Myocyte (in vitro differentiated cells): Measurements from ENCODE around the gene DRAM2. TPM values are rescaled to one million over a fixed set of nuclear protein-coding genes. Genes with fewer than 3 reads are reported as not detected.
"Not testable (repeated sequence)": the region's sequence is repeated elsewhere in the genome, so short reads cannot be mapped to it uniquely, and the experiment has no call there.

ENCODE experiments used
- DNase-seq: peaks from one replicate; pipeline ENCODE4 v3.0.0-alpha.2; 2012; ENCODE audit warnings: low read depth
- total RNA-seq: library from RNA; depleted of rRNA; stranded (reverse); fragments of >200 nt; gene quantifications from 2 replicates; pipeline ENCODE4 v1.2.3, GENCODE V29; 2014

Gene DRAM2
- total RNA-seq, 1 donor from 2014 or later, result 39.2 TPM

GRCh38 chr1:111082421-111083203, 57.3 kb downstream of the DRAM2 start:
- DNase-seq, result peak; percentile 1

- not testable (repeated sequence) for DNase-seq
Measured at GRCh38 chr1:111079329-111079728, 60.6 kb downstream of the DRAM2 start.

- not testable (repeated sequence) for DNase-seq
Measured at GRCh38 chr1:111077312-111077711, 62.6 kb downstream of the DRAM2 start.

Other genes with a start within 250 kb of the DRAM2 start
- 26.3 and 31.5 TPM in 2 replicates for gene LRIF1, start 176.2 kb downstream of the DRAM2 start, total RNA-seq
- 20.6 and 24.6 TPM in 2 replicates for gene CEPT1, start 130 bp upstream of the DRAM2 start, total RNA-seq
- gene DENND2D, start 60.6 kb upstream of the DRAM2 start, total RNA-seq, result 0.57 and 1.0 TPM in 2 replicates
- gene CHI3L2, start 87.6 kb upstream of the DRAM2 start, total RNA-seq, result 2.3 and 3.2 TPM in 2 replicates
- not detected in 2 replicates for gene CHIA, start 150.8 kb upstream of the DRAM2 start, total RNA-seq